ENCODE data around the gene ZBTB40. TPM values are rescaled to one million over a fixed set of nuclear protein-coding genes. Genes with fewer than 3 reads are reported as not detected.

Gene ZBTB40
- total RNA-seq, 4 donors from 2014 or later, result 12.0 to 17.3 (median 12.5) TPM

DNA sequence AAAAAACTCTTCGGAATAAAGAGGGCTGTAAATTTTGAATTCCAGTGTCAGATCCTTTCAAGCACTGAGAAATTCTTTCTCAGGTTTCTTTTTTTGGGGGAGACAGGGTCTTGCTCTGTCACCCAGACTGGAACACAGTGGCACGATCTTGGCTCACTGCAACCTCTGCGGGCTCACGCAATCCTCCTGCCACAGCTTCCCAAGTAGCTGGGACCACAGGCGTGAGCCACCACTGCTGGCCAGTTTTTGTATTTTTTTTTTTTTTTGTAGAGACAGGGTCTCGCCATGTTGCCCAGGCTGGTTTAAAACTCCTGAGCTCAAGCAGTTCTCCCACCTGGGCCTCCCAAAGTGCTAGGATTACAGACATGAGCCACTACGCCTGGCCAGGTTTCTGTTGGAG is 76.8 kb downstream of the ZBTB40 start:
- TF ChIP-seq, protein P1, sequence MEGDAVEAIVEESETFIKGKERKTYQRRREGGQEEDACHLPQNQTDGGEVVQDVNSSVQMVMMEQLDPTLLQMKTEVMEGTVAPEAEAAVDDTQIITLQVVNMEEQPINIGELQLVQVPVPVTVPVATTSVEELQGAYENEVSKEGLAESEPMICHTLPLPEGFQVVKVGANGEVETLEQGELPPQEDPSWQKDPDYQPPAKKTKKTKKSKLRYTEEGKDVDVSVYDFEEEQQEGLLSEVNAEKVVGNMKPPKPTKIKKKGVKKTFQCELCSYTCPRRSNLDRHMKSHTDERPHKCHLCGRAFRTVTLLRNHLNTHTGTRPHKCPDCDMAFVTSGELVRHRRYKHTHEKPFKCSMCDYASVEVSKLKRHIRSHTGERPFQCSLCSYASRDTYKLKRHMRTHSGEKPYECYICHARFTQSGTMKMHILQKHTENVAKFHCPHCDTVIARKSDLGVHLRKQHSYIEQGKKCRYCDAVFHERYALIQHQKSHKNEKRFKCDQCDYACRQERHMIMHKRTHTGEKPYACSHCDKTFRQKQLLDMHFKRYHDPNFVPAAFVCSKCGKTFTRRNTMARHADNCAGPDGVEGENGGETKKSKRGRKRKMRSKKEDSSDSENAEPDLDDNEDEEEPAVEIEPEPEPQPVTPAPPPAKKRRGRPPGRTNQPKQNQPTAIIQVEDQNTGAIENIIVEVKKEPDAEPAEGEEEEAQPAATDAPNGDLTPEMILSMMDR (IDR thresholded peaks at IDR 0.05 in 4 of 5, conservative IDR thresholded peaks at IDR 0.05 in 1 of 5), result no peak
- Histone ChIP-seq H3K4me1 (peaks cover 0 to 4% of the 10 kb centered on the region in 2 donors), H3K4me3 (no peak overlapping the region), H3K36me3 (peaks cover 0 to 47% of the 10 kb centered on the region in 2 donors), H3K27me3 (no peaks in the 10 kb centered on the region), H3K27ac (no peak overlapping the region), H3K9me3 (no peaks in the 10 kb centered on the region)
- no peak for ATAC-seq
- in situ Hi-C loops (cut with MboI; ENCODE audit: low sequenced_read_pairs in 4 of 4) (no loop called here), intact Hi-C loops (cut with DNase I; ENCODE audit: low total_unique reads) (no loop called here)
- no peak for DNase-seq

DNA sequence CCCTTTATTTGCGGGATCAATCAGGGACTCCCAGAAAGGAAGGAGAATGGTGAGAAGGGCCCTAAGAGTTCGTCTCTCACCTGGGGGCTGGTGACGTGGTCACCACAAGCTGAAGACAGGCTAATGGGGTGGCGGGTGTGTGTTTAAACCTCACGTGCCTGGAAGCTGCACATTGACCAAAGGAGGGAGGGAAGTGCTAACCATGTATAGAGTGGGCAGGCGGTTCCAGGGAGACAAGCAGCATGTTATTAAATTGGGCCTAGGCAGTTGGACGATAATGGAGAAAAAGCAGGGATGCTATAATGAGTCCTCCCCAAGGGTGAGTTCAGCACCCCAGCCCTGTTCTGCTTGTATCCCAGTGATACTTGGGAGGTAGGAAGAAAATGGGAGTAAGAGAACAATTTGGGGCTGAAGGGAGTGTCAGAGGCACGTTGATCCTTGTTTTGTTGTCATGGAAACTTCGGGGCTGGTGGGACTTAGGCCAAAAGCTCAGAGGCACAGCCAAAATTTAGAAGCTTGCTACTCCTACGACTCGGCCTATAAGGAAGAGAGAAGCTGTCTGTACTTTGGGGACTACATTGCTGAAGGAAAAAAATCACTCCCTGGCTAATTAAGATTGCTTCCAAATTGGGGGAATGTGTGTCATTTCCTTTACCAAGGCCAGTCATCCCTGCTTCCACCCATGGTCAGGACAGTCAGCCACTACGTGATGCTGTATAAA is 78.4 kb downstream of the ZBTB40 start:
- in situ Hi-C loops (cut with MboI; ENCODE audit: low sequenced_read_pairs in 4 of 4) (no loop called here), intact Hi-C loops (cut with DNase I; ENCODE audit: low total_unique reads) (no loop called here)
- Histone ChIP-seq H3K4me3 (no peak overlapping the region), H3K4me1 (peaks cover 0 to 4% of the 10 kb centered on the region in 2 donors), H3K36me3 (peaks cover 0 to 31% of the 10 kb centered on the region in 2 donors), H3K27ac (no peak overlapping the region), H3K27me3 (no peaks in the 10 kb centered on the region), H3K9me3 (no peaks in the 10 kb centered on the region)
- ATAC-seq, result no peak
- TF ChIP-seq, protein P1 (IDR thresholded peaks at IDR 0.05 in 4 of 5, conservative IDR thresholded peaks at IDR 0.05 in 1 of 5), result no peak
- TF ChIP-seq POLR2A (IDR thresholded peaks at IDR 0.05), result no peak
- DNase-seq, result no peak

DNA sequence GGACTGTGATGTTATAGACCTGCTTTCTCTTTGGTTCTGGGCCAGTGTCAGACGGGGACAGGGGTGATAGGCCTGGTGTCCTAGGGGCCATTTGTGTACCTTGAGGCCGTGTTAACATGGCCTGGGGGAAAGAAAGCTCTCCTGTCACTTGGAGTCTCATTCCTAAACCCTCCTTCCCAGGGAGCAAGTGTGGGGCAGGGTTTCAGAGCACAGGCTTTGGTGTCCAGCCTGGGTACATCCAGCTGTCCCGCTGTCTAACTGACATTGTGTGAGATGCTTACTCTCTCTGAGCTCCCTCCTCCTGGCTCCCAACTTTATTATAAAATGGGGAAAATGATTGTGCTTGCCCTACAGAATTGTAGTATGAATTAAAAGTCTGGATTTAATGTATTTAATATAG is 79.1 kb downstream of the ZBTB40 start:
- DNase-seq (no peak), ATAC-seq (no peak)
- Histone ChIP-seq H3K4me1 (peaks cover 0 to 4% of the 10 kb centered on the region in 2 donors), H3K27me3 (no peaks in the 10 kb centered on the region), H3K4me3 (no peak overlapping the region), H3K36me3 (peaks cover 0 to 24% of the 10 kb centered on the region in 2 donors), H3K9me3 (no peaks in the 10 kb centered on the region), H3K27ac (no peak overlapping the region)
- intact Hi-C loops (cut with DNase I; ENCODE audit: low total_unique reads), result no loop called here
- TF ChIP-seq POLR2A (IDR thresholded peaks at IDR 0.05), result no peak
- TF ChIP-seq, protein P1 (IDR thresholded peaks at IDR 0.05 in 4 of 5, conservative IDR thresholded peaks at IDR 0.05 in 1 of 5), result no peak
- in situ Hi-C loops (cut with MboI; ENCODE audit: low sequenced_read_pairs in 4 of 4), result no loop called here

DNA sequence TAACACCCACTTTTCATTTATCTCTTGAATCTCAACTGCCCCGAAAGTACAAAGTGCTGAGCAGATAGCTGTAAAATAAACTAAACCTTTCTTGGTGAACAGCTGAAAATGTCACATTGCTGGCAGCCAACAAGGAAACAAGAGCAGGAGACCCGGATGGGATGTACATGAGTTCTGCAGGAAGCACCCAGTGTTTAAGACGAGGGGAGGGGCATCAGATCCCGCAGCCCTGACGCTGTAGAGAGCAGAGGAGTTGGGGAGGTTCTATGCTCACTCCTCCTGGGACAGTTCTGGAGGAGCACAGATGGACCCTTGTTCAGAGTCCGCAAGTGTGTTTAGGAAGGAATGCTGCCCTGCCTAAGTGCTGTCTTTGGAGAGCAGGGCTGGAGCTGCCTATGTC is 79.6 kb downstream of the ZBTB40 start:
- H3K4me3 ChIP-seq, result no peak overlapping the region
- H3K36me3 ChIP-seq, result peaks cover 0 to 19% of the 10 kb centered on the region in 2 donors
- H3K4me1 ChIP-seq, result peaks cover 0 to 4% of the 10 kb centered on the region in 2 donors
- no peaks in the 10 kb centered on the region for H3K9me3 ChIP-seq
- ATAC-seq (no peak), DNase-seq (no peak)
- H3K27ac ChIP-seq, result no peak overlapping the region
- intact Hi-C loops (cut with DNase I; ENCODE audit: low total_unique reads) (no loop called here), in situ Hi-C loops (cut with MboI; ENCODE audit: low sequenced_read_pairs in 4 of 4) (no loop called here)
- no peaks in the 10 kb centered on the region for H3K27me3 ChIP-seq
- no peak for TF ChIP-seq POLR2A (IDR thresholded peaks at IDR 0.05)
- TF ChIP-seq, protein P1 (IDR thresholded peaks at IDR 0.05 in 4 of 5, conservative IDR thresholded peaks at IDR 0.05 in 1 of 5), result no peak

All from gastrocnemius medialis (tissue), 4 donors.